Measurements from ENCODE around the gene TPBGL.

TPBGL gene, protein sequence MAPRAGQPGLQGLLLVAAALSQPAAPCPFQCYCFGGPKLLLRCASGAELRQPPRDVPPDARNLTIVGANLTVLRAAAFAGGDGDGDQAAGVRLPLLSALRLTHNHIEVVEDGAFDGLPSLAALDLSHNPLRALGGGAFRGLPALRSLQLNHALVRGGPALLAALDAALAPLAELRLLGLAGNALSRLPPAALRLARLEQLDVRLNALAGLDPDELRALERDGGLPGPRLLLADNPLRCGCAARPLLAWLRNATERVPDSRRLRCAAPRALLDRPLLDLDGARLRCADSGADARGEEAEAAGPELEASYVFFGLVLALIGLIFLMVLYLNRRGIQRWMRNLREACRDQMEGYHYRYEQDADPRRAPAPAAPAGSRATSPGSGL

DNA sequence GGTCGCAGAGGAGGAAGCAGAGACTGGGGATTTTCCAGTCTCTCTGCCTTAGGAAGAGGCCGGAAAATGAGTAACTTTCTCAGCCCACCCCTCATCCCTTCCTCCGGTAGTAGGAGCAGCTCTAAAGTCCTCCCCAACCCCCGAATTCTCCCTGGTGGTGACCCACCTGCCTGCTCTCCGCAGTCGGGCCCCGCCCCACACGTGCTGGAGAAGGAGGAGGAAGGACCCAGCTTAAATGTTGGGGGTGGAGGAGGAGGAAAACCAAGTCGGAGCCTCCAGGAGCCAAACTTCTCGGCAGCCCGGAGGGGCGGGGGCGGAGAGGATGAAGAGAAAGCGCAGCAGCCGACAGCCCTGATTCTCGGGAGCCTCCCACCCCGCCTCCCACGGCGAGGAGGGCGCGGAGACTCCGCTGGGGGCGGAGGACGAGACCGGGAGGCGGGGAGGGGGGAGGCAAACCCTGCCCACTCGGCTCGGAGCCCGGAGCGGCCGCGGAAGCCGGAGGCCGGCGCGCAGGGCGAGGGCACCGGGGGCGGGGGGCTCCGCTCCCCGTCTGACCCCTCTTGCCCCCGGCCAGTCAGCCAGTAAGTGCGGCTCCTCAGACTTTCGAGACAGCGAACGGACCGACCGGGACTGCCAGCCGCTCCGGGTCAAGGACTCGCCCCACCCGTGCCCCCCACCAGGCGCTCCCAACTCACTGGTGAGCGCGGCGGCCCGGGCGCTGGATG, at the start of gene TPBGL:
Gene TPBGL, plus strand, starts transcription at position 464 of the 725 bp plus-strand sequence. CDS start 276 bp downstream, outside the sequence.
- no peak for DNase-seq

DNA sequence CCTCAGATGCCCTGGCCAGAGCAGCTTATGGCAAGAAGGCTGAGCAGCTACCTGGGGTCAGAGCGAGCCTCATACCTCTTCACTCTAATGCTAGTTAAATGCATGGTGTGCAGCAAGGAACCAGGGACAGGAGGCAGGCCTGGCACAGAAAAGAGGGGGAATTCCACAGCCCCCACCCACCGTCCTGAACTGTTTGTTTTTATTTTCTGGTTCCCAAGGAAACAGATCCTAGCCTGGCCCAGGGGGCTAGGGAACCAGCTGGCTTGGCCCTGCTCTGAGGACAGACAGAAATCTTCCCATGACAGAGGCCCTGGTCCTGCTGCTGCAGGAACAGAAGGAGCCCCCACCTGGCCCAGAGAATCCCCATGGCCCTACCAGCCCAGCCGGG, 49.2 kb upstream of the TPBGL start:
- no peak for DNase-seq

DNA sequence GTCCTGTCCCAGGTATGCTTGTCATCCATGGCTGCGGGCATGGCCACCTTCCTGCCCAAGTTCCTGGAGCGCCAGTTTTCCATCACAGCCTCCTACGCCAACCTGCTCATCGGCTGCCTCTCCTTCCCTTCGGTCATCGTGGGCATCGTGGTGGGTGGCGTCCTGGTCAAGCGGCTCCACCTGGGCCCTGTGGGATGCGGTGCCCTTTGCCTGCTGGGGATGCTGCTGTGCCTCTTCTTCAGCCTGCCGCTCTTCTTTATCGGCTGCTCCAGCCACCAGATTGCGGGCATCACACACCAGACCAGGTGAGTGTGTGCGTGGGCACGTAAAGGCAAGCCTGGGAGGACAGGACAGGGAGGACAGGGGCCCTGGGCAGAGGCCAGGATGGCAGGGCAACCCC, 47.3 kb upstream of the TPBGL start:
- DNase-seq: no peak

DNA sequence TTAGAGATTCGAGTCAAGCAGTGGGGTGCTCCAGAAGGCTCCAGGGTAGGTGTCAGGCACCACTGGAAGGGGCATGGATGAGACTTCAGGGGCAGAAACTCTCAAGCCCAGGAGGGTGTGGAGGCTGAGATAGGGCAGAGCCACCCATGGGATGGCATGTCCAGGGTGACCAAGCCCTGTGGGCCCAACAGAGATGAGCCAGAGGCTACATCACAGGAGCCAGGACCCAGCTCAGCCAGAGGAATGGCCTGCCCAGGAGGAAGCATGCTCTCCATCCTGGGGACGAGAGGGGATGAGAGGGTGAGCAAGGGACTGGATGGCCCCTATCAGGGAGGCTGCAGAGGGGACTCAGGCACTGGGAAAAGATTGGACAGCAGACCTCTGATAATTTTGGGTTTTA, 46.9 kb upstream of the TPBGL start:
- DNase-seq: no peak

DNA sequence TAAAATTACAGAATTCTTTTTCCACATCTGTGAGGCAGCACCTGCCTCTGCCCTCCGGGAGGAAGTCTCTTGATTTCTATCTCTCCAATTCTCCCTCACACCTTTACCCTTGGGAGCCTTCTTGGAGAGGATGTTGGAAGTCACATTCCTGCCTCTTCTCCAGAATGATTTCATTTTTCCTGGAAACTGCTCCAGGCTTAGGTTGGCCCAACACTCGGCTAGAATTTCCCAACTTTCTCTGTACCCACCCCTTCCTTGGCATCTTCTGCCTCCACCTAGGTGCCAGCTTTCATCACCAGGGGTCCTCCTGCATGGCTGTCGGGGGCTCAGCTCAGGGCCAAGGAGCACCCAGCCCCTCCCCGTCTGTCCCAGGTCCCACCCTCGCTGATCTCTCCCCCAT, 46.4 kb upstream of the TPBGL start:
- DNase-seq: no peak

DNA sequence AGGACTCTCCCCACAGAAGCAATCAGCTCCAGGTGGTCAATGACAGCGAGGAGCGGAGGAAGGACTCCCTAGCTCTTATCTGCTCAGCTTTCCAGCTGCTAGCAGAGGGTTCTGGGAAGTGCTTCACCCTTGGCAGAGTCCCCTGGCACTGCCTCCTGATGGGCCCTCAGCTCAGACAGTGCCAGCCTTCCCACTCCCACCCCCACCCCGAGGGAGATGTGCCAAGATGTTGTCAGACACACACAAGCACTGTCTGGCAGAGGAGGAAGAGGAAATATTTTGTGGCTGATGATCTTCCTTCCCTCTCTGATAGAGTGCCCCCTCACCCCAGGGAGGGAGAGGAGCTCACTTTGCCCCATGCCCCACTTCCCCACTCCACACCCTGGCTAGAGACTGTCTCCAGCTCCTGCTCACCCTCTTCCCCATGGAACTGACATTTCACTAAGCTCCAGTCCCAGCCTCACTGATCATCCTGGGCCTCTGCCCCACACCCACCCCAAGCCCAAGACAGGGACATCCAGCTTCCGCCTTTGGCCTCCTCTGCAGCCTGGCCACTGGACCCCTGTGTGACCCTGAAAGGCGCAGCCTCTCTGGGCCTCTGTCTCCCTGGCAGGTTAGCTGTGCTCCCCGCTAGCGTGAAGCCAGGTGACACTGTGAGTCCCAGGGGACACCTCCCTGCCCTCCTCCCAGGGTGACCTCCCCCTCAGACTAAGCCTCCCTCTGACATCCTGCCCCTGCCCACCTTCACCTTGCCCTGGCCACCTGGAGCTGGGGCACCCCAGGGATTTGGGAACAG, 45.2 kb upstream of the TPBGL start:
- no peak for DNase-seq

DNA sequence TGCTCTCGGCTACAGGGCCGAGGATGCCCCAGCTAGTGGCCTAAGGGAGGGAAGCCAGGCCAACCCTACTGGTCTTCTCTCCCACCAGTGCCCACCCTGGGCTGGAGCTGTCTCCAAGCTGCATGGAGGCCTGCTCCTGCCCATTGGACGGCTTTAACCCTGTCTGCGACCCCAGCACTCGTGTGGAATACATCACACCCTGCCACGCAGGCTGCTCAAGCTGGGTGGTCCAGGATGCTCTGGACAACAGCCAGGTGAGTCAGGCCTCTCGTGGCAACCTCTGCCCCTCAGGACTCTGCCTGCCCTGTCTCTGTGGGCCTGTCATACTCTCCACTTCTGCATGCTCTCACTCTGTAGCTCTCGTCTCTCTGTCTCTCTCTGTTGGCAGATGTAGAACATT, 44.1 kb upstream of the TPBGL start:
- no peak for DNase-seq

DNA sequence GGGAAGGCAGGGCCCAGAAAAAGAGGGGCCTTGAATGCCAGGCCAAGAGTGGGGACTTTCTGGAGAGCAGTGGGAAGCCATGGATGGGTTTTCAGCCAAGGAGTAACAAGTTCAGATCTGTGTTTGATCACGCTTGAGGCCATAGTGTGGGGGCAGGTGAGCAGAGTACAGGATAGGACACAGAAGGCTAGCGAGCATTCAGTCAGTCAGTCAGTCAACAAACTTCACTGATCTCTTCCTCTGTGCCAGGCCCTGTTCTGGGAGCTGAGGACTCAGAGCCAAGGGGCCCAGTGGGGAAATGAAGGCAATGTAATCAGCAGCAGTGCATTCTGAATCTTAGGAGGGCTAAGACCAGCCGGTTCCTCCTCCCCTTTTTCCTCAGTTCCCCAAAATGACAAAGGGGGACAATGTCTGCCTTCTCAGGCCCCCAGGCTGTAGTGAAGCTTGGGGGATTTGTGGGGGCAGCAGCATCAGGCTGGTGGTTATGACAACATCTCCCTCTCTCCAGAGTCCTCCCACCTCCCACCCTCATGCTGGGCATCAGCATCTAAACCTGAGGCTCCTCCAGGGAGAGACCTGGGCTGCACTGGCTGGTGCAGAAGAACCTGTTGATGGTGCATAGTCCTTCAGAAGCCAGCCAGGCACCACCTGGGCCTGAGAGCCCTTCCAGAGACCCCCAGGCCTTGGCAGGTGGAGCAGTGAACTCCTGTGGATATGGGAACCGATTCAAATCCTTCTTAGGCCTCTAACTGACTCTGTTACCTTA, 42.9 kb upstream of the TPBGL start:
- no peak for DNase-seq

DNA sequence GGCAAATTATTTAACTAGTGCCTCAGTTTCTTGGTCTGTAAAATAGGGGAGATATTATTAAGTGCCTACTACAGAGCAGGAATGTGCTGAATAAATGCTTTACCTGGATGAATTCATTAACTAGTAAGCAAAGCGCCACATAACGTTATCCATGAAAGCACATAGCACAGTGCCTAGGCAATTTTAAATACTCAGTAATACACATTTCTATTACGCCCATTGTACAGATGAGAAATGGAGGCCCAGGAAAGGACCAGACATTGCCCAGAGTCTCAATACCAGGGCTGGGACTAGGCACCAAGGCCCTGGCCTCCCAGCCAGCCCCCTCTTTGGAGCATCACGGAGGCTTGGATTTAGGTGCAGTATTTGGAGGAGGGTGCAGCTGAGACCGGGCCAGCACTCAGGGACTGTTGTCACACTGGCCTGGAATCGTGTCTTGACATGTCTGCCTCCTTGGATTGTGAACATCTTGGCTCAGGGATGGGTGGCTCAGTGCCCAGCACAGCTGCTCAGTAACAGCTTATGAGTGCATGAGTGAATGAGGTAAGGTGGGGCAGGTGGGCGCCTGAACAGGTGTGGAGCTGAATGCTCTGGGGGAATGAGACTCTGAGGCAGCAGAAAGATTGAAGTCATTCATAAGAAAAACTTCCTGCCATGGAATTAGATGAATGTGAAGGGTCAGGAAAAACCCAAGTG, 42.1 kb upstream of the TPBGL start:
- DNase-seq: no peak

DNA sequence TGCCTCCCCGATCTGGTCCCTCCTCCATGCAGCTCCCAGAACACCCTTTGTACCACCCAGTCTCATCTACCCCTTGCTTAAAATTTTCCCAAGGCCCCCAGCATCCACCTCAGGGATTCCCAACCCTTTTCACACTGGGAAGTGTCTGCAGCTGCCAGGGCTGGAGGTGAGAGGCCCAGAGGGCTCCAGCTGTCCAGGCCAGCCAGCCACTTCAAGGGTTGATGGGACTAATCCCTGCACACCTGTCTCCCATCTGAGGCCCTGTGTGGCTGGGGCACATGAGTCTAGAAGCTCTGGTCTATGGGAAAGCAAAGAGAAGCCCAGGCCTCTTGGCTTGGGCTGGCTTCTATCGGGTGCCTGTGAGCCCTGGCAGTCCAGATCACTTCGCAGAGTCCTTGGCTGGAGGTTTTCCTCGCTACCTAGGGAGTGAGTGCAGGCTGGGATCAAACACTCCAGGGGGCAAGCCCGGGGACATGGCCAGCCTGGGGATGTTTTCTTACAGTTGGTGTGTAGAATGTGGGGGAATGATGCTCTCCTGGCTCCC, 41.1 kb upstream of the TPBGL start:
- no peak for DNase-seq

DNA sequence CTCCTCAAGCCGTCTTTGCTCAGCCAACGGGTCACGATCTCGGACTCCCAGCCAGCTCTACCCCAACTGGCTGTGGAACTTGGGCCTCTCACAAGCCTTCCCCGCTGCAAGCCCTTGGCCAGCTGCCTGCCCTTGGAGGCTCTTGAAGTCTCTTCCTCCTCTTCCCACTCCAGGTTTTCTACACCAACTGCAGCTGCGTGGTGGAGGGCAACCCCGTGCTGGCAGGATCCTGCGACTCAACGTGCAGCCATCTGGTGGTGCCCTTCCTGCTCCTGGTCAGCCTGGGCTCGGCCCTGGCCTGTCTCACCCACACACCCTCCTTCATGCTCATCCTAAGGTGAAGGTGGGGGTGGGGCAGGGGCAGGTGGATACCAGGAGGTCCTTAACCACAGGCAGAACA, 40.5 kb upstream of the TPBGL start:
- DNase-seq: no peak

DNA sequence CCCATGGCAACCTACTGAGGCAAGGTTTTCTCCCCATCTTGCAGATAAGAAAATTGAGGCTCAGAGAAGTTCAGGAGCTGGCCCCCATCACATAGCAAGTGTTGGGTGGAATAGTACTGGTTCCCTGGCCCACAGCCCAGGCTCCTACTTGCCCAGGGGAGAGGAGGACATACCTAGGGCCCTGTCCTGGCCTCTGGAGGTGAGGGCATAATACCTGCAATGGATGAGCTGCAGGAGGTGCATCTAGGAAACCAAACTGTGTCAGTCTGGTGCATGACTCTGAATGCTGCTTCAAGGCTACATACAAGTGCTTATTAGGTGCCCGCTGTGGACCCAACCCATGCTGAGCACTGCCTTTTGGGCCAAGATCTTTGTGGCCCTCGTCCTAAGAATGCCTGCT, 40.0 kb upstream of the TPBGL start:
- no peak for DNase-seq

DNA sequence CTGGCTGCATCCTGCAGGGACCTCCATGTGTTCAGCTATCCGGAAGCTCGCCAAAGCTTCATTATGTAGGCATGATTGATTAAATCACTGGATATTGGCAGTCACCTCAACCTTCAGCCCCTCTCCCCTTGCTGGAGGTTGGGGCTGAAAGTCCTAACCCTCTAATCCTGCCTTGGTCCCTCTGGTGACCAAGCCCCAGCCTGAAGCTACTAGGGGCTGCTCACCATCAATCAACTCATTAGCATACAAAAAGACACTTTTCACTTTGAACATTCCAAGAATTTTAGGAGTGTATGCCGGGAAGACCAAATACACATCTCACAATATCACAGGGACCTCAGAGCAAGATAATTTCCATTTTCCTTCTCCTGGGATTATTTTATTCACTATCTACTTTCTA, 38.8 kb upstream of the TPBGL start:
- no peak for DNase-seq

DNA sequence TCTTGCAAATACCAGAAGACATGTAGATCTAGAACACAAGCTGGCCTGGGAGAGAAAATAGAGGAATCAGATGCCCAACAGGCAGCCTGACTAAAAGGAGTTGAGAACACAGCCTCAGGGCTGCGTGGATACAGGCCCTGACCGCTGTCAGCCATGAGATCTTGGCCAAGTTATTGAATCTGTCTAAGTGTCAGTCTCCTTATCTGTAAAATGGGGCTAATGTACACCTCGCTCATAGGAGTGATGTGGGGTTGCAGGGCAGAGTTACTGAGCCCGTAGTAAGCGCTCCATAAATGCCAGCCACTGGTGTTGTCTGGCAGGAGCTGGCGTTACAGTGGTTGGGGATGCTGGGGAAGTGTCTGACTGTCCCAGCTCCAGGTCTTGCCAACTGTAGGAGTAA, 38.4 kb upstream of the TPBGL start:
- DNase-seq: no peak

DNA sequence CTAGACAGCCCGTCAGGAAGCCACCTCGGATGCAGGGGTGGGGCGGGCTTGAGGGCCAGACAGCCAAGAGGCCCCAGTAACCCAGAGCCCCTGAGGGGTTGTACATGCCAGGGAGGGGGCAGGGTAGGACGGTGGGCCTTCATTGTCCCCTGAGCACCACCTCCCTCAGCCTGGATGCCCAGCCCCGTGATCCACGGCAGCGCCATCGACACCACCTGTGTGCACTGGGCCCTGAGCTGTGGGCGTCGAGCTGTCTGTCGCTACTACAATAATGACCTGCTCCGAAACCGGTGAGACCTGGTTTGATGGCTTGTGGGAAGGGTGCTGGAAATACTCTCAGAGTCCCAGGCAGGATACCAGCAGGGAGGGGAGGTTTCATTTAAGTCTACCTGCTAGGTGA, 37.4 kb upstream of the TPBGL start:
- no peak for DNase-seq

DNA sequence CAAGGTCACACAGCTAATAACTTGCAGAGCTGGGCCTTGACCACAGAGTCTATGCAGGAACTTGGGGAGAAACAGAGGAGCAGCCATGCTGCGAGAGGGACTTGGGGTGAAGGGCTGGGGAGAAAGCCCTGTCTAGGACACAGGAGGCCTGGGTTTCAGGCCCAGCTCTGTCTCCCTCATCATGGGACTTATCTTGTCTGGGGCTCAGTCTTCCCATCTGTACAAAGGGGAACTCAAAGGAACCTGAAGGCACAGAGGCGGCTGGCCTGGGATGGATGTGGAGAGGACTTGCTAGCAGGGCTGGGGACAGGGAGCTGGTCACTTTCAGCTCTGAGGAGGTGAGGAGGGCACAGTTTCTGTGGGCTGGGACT, 36.9 kb upstream of the TPBGL start:
- no peak for DNase-seq

DNA sequence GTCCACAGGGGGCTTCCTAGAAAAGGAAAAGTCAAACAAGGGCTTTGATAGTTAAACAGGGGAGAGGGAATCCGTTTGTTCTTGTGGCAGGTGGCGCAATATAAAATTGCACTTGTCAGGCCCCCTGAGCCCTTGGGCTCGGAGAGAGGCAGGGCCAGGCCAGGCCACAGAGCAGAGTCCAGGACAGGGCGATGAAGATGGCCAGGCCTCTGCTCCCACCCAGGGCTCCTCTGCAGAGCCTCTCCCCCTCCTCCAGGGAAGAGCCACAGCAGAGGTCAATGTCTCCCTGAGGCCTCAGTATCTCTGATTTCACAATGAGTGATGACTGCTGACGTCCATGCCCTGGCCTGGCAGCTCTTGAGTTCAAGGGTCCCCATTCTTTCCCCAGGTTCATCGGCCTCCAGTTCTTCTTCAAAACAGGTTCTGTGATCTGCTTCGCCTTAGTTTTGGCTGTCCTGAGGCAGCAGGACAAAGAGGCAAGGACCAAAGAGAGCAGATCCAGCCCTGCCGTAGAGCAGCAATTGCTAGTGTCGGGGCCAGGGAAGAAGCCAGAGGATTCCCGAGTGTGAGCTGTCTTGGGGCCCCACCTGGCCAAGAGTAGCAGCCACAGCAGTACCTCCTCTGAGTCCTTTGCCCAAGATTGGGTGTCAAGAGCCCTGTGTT, 36.4 kb upstream of the TPBGL start:
- no peak for DNase-seq

DNA sequence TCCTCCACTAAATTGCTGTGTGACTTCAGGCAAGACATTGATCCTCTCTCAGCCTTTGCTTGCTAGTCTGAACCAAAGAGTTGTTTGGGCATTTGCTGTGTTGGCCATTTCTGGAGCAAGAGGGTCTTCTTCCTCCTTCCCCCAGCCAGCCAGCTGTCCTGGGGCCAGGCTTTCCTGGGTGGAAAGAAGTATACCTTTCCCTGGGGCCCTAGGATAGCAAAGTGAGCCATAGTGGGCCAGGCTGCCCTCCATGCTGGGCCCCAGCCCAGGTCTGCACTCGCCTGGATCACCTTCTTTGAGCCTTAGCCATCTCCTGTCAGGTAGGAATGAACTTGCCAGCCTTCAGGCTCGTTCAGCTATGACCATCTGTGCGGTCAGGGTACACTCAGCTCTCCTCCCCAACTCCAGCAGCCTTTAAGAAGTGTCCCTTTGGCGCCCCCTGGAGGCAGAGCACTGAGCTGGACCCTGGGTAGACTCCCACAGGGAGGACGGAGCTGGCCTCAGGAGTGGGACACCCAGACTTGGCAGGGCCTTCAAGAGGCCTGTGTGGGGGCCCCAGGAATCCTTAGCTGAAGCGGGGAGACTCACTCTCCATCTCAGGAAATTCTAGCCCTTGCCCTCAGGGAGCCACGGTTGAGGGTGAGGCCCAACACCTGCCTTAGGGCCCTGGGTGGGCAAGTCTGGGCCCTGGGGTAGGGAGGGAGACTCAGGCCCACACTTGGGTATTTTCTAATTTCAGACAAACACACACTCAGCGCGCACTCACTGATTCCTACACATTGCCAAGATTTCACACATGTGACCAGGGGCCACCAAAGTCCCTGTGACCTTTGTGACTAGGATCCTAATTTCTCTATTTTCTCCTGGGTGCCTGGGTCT, 35.6 kb upstream of the TPBGL start:
- peak; percentile 33 for DNase-seq

DNA sequence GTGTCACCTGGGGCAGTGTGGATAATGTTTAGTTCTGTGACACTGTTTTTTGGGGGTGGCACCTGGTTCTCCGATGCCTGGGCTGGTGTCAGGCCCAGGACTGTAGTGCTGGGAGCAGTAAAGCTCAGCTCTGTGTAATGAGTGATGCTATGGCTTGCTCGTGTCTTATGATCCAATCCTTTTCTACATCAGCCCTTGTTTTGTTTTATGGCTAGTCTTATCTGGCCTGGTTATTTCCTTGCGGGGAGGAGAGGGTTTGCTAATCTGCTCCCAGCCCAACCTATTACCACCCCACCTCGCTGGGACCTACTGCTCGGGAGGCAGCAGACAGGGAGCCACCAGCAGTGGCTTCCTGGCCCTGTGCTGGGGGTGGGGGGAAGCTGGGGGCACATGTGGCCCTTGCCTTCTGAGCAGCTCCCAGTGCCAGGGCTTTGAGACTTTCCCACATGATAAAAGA, 35.0 kb upstream of the TPBGL start:
- DNase-seq: no peak

DNA sequence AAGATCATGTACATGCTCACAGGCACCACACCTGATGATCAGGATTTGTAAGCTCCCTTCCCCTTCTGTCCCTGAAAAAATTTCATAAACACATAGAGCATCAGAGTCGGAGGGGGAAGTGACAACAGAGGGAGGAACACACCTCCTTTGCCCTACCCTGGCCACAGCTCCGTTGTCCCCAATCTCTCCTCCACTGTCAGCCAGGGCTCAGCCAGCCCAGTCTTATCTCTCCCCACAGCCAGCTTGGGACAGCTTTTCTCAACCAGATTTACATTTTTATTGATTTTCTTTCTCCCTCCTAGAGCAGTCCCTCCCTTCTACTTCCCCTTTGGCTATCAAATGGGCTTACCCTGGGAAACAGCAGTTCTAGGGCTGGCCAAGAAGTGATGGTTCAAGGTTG, 32.1 kb upstream of the TPBGL start:
- DNase-seq: no peak

All from NCI-H748 treated with DMSO at 0.1 percent for 48 hours (cell line).